Stimulated activated naive CD4-positive, alpha-beta T cell (primary cell): ENCODE results near the gene SLC37A3.
"Not testable (repeated sequence)": the region's sequence is repeated elsewhere in the genome, so short reads cannot be mapped to it uniquely, and the experiment has no call there.

Experiments used
- DNase-seq, 6 experiments: peaks; one replicate each; lab custom pipeline; 2025; lab: John Stamatoyannopoulos, UW

Gene SLC37A3

DNA sequence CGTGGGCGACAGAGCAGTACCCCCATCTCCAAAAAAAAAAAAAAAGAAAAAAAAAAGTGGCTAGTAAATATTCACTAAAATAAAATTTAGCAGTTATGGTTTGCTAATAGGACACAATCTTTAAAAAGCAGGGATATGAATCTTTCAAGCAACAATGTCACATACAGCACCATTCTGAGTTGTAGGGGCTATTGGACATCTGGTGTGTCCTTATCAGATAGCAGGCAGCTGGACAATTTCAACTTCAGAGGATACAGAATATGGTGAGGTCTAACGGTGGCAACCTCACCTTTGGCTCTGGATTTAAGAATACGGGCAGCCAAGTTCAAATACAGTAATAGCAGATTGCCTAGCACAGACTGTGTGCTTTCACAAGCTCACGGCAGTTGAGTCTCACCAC lies 51.1 kb downstream of the SLC37A3 start:
- DNase-seq, result no peak

DNA sequence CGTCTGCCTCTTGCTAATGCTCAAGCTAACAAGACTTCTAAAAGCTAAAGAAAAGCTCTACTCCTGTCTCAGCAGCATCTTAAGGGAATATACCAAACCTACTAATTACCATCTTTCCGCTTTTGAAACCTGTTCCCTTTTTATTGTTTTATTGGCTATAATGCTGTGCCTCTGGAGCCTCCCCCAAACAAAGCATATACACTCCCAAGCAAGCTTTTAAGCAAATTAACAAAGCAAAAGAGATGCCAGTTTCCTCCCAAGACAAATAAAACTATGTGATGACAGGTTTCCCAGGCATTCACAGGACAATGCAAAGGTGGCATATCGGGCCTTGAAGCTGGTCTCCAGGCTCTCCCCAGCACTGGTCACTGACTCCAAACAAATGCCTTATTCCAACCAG lies 52.9 kb downstream of the SLC37A3 start:
- no peak for DNase-seq

DNA sequence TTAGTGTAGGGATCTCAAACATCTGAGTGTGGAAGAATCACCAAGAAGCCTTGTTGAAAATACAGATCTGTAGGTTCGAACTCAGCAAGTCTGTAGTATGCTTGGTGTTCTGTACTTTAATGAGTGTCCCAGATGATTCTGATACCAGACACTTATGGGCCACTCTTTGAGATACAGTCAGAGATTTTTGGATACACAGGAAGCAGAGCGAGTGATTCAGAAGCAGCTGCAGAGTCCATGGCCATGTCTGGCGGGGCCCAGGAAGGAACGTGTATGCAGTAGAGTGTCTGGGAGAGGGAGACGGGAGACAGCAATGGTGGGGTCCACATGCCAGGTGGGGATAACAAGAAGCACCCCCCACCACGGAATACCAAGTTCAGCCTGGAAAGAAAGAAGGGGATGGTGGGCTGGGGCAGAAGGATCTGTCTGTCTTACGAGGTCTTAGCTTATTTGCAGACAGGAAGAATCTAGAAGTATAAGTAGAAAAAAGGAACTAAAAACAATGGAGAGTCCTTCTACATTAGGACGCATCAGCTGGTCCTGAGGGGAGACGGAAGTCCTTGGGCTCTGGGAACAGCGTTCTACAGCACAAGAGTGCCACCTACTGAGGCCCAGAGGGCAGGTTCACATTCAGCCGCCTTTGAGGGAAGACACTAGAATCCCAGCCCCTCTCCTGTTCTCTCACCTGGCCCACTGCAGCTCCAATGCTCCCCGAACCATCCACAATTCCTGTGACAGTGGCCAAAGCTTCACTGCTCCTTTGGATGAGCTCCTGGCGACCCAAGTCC lies 55.4 kb downstream of the SLC37A3 start:
- DNase-seq, result no peak

DNA sequence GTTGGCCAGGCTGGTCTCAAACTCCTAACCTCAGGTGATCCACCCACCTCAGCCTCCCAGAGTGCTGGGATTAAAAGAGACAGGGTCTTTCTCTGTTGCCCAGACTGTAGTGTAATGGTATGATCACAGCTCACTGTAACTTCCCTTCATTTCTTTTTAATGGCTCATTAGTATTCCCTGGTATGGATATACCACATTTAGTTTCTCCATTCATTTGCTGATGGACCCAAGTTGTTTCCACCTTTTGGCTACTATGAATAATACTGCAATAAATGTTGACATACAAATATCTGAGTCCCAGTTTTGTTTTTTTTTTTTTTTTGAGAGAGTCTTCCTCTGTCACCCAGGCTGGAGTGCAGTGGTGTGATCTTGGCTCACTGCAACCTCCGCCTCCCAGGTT lies 59.4 kb downstream of the SLC37A3 start:
- DNase-seq, result not testable (repeated sequence)

DNA sequence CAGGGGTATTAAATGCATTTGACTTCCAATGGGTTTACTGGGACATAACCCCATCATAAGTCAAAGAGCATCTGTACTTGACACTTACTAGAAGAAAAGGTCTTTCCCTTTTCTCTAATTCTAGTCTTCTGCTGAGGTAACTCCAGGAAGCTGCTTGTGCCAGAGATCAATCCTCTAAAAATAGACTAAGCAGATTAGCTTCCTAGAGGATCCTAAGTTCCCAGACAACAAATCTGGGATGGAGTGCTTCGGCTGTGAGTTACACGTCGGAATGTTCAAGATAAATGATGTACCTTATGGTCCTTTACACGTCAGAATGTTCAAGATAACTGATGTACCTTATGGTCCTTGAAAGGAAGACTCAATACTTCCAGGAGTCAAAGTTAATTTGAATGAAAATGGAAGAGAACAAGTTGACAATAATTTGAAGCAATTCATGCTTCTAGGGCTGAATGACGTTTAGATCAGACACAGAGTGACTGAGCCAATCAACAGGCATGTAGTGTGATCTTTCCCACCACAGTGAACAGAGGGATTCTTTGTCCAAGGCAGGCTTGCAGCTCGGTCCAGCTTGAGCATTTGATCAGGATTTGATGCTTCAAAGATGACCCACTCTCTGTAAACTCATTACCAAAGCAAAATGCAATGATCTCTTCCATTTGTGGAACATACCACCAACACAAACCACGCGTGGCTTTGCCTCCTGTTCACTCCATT lies 63.8 kb downstream of the SLC37A3 start:
- no peak for DNase-seq

DNA sequence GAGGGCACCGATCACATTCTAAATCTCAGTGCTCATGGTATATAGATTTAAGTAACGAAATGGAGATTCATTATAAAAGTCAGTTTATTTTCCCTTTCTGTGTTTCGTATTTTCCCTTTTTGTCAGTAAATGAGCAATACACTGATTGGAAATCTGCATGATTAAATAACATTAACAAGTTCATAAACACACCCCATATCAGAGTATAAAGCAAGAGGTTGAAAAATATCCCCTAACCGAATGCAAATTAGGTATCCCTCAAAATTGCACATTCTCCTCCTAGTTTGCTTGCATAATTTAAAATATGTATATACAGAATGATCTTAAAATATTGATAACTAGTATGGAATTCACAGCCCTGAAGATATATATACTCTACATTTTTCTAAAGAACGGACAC lies 64.6 kb downstream of the SLC37A3 start:
- no peak for DNase-seq

DNA sequence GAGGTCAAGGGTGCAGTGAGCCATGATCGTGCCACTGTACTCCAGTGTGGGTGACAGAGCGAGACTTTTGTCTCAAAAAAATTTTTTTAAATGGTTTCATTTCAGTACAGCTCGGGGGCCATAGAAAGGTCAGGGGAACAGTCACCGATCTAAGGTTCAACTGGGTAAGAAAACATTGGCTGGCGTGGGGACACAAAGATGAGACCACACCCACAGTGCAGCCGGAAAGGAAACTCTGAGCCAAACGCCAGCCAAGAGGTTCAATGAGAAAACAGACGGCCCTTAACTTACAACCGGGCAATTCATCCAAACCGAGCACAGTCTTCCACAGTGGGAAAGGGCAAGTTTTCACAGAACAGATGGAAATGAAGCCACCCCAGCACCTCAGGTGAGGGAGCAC lies 65.1 kb downstream of the SLC37A3 start:
- no peak for DNase-seq

DNA sequence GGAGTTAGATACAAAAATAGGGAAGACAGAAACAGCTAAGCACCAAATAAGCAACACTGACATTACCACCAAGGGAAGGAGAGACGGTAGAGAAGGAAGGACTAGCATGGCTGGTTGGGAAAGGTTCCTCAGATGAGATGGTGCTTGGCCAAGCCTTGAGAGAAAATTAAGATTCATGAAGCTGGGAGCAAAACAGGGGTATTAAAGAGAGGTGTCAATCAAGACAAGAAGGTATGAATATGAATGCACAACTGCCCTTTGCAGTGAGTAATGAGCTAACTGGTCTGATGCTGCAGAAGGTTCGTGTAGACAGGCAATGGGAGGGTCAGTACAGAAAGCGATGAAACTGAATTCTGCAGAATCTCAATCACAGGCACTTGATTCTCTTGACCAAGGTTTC lies 67.7 kb downstream of the SLC37A3 start:
- no peak for DNase-seq

DNA sequence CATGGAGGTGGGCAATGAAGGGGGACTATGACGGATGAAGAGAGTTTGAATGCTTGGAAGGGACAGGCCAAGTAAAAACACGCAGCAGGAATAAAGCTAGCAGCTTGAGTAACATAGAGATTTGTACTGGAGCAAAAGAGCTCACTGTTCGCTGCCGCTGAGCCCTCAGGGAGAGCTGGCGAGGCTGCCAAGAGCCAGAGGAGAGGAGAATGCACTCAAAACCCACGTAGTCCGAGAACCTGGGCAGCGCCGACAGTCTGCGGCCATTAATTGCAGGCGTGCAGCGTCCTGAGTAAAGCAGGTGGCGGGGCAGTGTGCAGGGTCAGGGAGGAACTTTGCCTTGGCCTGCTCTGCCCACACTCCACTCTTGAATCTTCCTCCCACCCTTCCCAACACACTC lies 68.2 kb downstream of the SLC37A3 start:
- no peak for DNase-seq

DNA sequence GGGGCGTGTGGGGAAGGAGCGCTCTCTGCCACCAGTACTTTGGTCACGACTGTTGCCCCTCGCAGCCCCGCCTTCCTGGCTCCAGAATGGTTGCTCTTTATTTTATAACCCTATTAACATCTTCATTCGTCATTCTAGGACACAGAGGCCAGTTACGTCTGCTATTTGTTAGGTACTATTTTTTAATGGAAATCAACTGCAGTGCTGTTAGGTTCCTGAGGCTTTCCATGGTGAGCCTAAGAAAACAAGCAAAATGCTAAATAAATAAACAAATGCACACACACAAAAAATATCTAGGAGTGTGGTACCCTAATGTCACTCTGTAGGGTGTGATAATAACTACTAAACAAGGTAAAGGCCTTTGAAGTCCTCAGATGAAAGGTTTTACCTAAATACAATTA lies 71.1 kb downstream of the SLC37A3 start:
- DNase-seq, result no peak

DNA sequence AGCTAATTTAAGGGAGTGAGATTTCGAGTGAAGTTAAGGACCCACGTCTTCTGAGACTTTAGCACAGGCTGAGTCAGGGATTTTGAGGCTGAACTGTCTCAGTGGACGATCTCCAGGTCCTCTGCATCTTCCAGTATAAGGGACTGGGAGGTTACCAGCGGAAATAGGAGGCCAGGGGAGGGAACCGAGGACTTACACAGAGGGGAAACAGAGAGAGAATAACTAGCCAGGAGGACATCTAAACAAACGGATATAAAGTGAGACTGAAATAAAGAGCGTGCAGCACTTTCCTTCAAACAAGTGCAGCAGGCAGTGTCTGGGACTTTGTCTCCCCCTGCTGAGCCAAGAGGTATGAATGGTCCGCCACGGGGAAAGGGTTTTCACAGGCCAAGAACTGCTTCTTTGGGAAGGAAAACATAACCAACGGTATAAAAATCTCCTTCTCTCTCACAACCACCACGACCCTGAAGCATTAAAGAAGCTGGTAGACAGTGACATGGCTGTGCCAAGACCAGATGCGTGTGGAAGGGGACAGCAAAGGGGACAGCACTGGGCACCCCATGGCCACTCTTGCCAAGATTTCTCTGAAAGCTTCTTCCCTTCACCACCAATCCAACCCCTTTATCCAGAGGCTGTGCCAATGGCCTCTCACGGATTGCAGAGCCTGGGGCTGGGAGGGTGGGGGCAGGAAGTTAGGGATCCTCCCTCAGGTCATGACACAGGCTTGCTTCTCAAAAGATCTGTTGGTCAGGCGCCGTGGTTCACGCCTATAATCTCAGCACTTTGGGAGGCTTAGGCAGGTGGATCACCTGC lies 72.0 kb downstream of the SLC37A3 start:
- peak; percentile 16 to 59 (median 36) for DNase-seq

DNA sequence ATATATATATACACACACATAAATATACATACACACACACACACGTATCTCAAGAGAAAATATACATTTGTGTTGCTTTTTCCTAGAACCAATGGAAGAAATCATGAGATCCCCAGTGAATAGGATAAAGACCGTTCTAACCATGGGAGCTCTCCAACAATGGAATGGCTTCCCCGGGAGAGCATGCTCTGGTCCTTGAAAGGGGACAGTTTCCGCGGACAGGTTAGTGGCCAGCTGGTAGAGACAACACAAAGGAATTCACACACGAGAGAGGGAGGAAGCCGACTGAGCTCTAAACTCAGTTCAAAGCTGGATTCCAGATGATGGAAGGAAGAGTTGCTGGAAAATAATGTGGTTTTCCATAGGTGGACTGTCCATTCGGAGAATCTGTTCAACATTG lies 72.7 kb downstream of the SLC37A3 start:
- DNase-seq, result no peak

DNA sequence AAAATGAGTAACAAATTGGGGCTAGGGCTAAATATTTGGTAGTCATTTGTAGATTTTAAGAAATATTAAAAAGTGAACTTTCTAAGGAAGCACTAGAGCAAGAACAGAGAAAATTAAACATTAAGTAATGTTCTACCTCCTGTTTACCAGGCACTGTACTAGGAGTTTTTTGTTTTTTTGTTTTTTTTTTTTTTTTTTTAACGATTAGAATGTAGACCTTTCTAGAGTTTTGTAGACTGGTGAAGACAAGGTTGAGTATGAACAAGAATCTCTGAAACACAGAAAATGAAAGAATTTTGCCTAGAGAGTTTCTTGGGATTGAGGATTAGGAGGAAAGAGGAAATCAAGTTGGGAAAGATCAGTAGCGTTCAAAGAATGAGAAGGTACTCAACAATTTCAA lies 73.6 kb downstream of the SLC37A3 start:
- DNase-seq, result no peak

DNA sequence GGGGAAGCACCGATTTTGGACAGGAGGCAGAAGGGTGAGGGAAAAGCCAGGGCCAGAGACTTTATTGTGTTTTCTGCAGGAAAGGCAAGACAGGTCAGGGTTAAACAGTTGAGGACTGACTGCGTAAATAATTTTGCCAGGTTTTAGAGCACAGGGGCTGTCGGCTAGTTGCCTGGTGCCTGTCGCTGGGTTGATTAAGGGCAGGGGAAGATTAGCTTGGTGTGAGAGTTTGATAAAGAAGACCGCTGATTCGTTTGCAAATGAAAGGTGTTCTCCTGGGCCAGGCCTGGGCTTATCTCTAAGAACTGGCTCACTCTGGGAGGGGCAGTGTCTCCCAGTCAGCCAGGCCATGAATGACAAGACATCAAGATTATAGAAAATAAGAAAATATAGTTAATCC lies 75.6 kb downstream of the SLC37A3 start:
- no peak for DNase-seq

DNA sequence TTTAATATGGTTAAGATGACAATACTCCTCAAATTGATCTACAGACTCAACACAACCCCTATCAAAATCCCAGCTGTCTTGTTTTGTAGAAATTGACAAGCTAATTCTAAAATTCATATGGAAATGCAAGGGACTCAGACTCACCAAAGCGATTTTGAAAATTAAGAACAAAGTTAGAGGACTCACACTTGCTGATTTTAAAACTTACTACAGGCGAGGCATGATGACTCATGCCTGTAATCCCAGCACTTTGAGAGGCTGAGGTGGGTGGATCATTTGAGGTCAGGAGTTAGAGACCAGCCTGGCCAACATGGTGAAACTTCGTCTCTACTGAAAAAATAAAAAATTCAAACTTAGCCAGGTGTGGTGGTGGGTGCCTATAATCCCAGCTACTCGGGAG lies 78.3 kb downstream of the SLC37A3 start:
- not testable (repeated sequence) for DNase-seq

DNA sequence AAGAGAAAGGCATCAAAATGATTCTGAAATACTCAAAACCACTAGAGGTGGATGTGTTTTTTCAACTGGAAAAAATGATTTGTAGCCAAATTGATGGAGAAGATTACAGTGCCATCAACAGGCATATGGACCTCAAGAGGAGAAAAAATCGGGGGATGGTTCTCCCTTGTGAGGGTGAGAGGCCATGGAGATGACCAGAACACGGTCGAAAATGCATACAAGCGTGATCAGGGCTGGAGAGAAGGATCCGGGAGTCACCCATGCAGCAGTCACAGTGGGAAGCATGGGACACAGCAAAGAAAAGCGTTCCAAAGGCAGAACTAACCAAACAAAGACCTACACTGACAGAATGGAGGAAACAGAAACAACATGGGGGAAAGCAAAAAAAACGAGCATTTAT lies 80.3 kb downstream of the SLC37A3 start:
- DNase-seq, result no peak

DNA sequence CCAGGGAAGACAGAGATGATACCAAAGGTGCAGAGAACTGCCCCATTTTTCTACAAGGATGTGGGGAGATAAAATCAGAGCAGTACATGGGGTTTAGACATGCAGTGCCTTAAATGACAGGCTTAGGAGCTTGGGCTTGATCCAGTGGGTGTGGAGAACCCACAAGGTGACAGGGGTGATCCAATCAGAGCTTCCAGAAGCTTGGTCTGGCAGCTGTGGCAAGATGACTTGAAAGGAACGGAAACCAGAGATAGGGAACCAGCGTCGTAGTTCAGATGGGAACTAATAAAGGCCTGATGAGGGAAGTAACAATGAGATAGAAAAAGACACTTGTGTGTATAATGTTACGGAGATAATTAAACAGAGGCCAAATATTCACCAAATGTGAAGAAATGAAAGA lies 80.7 kb downstream of the SLC37A3 start:
- DNase-seq, result no peak

DNA sequence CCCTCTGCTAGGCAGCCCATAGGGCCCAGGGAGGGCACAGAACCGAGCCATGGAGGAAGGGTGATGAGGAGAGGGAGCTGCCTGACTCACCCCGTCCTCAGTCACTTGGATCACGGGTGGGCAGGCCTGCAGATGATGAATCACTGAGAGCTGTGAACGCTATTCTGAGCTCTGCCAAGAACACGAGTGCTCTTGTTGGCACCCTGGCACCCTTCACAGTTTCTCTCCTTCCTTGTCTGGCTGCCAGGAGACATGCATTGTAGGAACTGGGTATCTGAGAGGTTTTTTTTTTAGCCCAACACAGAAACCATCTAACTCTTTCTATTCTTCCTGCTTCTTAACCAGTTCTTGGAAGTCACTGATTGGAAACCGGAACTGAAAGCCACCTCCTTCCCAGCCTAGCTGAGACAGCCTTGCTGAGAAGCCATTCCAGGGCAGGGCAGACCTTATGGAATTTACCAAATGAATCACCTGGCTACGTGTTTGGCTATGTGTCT lies 82.1 kb downstream of the SLC37A3 start:
- DNase-seq, result no peak

DNA sequence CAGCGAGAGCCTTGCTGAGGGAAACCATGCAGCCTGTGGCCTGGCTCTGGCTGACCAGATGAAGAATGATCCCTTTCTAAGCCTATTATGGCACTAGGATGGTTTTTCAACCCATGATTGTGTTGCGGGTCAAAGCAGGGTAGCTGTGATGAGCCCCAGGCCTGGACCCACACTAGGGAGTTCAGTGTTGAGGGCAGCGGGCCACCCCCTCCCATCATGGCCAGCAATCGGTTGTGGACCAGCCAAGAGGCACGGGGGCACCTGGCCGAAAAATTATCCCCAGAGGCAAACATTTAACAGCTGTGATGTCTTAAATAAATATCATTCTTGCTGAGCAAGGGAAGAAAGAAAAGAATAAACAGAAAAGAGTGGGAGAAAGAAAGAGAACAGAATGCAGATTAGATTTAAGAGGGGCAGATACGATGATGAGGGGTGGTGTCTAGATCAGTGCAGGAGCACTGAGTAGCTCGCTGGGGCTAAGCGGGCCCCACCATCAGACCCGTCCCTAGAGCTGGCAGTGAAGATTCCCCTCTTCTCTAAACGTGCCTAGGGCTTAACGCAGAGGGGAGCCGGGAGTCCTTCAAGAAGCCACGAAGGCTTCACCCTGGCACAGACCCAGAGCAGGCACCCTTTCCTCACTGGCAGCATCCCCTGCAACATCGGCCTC lies 82.7 kb downstream of the SLC37A3 start:
- DNase-seq, result no peak

DNA sequence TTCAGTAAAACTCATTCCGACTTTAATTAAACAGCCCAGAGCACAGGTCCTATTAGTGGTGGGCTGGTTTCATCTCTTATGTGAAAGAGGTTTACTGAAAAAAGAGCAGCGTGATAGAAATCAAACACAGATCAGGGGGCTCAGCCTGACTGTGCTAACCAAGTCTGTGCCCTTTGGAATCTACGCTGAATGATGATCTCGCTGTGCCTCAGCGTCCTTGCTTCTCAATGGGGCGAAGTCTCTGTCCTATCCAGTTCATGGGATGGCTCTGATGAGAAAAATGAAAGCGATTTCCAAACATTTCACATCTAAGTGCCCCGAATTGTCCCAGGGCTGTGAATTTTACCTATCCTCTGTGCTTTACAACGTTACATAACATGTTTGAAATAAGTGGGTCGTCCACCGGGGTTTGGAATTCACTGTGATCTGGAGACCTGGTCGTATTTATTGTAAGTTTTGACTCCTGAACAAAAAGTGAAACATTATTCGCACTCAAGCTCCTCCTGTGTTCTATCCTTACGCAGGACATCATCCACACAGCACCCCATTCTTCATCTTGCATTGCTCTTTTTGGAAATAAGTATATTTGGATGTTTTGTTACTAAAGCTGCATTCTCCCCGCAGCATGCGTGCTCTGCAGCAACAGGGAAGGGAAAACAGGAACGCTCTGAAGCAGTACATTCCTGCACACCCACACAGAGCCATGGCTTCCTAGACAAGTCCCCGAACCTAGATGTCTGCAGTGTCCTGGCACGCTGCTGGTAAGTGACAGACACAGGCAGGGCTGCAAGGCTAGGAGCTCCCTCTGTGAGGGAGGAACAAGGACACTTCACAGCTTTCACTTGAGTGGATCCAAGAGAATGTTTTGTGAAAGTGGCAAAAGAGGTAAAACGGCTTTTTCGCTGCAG lies 83.5 kb downstream of the SLC37A3 start:
- DNase-seq, result no peak
